HG03354 (cell line): ENCODE data around the gene LINGO3.

Experiments
- ATAC-seq: cut with Tn5 transposase; IDR thresholded peaks from one replicate; pipeline ENCODE4 v1.9.1; 2021; ENCODE audit warnings: mild to moderate bottlenecking; ENCODE audit not compliant: unreplicated experiment, poor library complexity, severe bottlenecking

The LINGO3 gene

GRCh38 chr19:2329149-2329478, 21.2 kb upstream of the LINGO3 start:
- no peak for ATAC-seq

GRCh38 chr19:2328401-2329148, 20.6 kb upstream of the LINGO3 start, which contains the start of the genes LSM7 and SPPL2B:
LSM7 (minus strand) TSS chr19:2328586; CDS start chr19:2328566, 20 bp downstream.
SPPL2B (plus strand) TSS chr19:2328684; CDS start chr19:2328710, 26 bp downstream.
- peak; percentile 66 for ATAC-seq

GRCh38 chr19:2327773-2328400, 19.9 kb upstream of the LINGO3 start:
- ATAC-seq = peak; percentile 8

GRCh38 chr19:2326699-2327360, 18.9 kb upstream of the LINGO3 start:
- no peak for ATAC-seq

- ATAC-seq = no peak
Observed at GRCh38 chr19:2325281-2326046, 17.5 kb upstream of the LINGO3 start.

GRCh38 chr19:2324220-2324948, 16.4 kb upstream of the LINGO3 start:
- ATAC-seq = no peak

GRCh38 chr19:2323707-2324106, 15.8 kb upstream of the LINGO3 start:
- no peak for ATAC-seq

GRCh38 chr19:2321565-2322283, 13.8 kb upstream of the LINGO3 start:
- ATAC-seq = no peak

GRCh38 chr19:2320939-2321338, 13.0 kb upstream of the LINGO3 start:
- ATAC-seq = no peak

- ATAC-seq = no peak
Observed at GRCh38 chr19:2320049-2320448, 12.1 kb upstream of the LINGO3 start.

GRCh38 chr19:2319551-2319950, 11.6 kb upstream of the LINGO3 start:
- no peak for ATAC-seq

- no peak for ATAC-seq
Observed at GRCh38 chr19:2318923-2319322, 11.0 kb upstream of the LINGO3 start.

- no peak for ATAC-seq
Observed at GRCh38 chr19:2317756-2318155, 9.8 kb upstream of the LINGO3 start.

- no peak for ATAC-seq
Observed at GRCh38 chr19:2317300-2317699, 9.3 kb upstream of the LINGO3 start.

GRCh38 chr19:2315818-2316353, 7.9 kb upstream of the LINGO3 start:
- ATAC-seq = no peak

GRCh38 chr19:2315121-2315817, 7.3 kb upstream of the LINGO3 start:
- no peak for ATAC-seq

- ATAC-seq = no peak
Observed at GRCh38 chr19:2312820-2313501, 5.0 kb upstream of the LINGO3 start.

- no peak for ATAC-seq
Observed at GRCh38 chr19:2311093-2311492, 3.1 kb upstream of the LINGO3 start.
